ENCODE measurements around the gene MATK.

The MATK gene

DNA sequence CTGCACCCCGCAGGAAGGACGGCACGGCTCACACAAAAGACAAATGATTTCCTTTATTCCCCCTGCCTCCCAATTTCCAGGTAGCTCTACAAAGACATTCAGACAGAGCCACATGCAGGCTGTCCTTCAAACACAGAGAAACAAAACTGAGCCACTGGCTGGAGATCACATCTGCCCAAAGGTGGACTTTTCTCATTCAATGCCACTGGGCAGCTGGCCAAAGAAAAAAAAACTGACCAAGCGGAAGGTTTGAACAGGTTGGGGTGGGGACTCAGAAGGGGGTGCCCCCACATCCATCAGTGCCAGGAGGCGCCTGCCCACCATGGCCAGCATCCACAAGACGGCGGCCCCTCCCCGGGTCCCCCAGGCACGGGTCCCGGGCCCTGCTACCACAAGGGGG is 17.8 kb upstream of the MATK start:
- ChIA-PET POLR2A (no interaction called here), CTCF (interaction anchor here (0.8 kb wide), 1 partner anchor 18 kb away, joined by 3 read pairs; no protein-coding TSS in a partner anchor)
- Histone ChIP-seq H3K4me3 (ENCODE audit: low read depth, low read length) (no peak overlapping the region), H3K4me1 (ENCODE audit: control insufficient read depth, insufficient read depth, low read length) (peaks cover 2% of the 10 kb centered on the region; the same call in 1 of the 2 replicates), H3K9me3 (ENCODE audit: control insufficient read depth, insufficient read depth, low read depth, low read length) (no peaks in the 10 kb centered on the region), H3K36me3 (ENCODE audit: control insufficient read depth in 2 of 2, insufficient read depth in 1 of 2, low read length in 2 of 2) (no peaks in the 10 kb centered on the region), H3K27ac (ENCODE audit: extremely low read depth, low read depth, low read length) (no peak overlapping the region)
- TF ChIP-seq ZBTB20 (tag by site-specific recombination; IDR thresholded peaks at IDR 0.05) = no peak
- no peak for TF ChIP-seq ZNF133 (tag by site-specific recombination; IDR thresholded peaks at IDR 0.05)
- no peak for TF ChIP-seq ZNF677 (tag by site-specific recombination; IDR thresholded peaks at IDR 0.05)

DNA sequence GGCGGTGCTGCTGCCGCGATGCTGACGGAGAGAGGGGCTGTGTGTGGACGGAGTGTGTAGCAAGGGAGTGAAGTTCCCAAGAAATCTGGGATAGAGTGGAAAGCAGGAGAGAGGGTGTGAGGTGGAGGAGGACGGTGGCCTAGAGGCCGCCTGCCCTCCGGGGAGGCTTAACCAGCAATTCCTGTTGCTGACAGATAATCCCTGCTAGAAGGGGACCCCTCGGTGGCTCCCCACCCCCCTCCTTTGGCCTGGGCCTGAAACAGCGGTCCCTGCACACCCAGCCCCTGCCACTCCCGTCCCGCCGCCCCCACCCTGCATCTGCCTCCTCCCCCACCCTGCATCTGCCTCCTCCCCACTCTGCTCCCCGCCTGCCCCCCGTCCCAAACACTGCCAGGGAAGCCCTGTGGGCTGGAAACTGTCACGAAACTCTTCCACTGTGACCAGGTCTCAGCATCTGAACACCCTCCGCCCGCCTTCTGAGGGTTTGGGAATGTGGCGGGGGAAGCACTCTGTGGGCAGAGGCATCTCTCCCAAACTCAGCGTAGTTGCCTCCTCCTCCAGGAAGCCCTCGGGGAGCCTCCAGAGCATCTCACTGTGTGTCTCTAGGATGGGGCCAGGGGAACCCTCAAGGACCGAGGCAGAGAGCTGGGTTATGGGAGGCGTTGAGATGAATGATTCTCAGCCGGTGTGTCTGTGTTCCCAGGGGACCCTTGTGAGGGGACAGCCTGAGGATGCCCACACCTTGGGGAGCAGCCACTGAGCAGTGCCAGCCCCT is 17.1 kb upstream of the MATK start:
- Histone ChIP-seq H3K9me3 (ENCODE audit: control insufficient read depth, insufficient read depth, low read depth, low read length) (no peaks in the 10 kb centered on the region), H3K4me3 (ENCODE audit: low read depth, low read length) (no peak overlapping the region), H3K27ac (ENCODE audit: extremely low read depth, low read depth, low read length) (no peak overlapping the region), H3K36me3 (ENCODE audit: control insufficient read depth in 2 of 2, insufficient read depth in 1 of 2, low read length in 2 of 2) (no peaks in the 10 kb centered on the region), H3K4me1 (ENCODE audit: control insufficient read depth, insufficient read depth, low read length) (peaks cover 2% of the 10 kb centered on the region; the same call in 1 of the 2 replicates)
- TF ChIP-seq, protein P1, sequence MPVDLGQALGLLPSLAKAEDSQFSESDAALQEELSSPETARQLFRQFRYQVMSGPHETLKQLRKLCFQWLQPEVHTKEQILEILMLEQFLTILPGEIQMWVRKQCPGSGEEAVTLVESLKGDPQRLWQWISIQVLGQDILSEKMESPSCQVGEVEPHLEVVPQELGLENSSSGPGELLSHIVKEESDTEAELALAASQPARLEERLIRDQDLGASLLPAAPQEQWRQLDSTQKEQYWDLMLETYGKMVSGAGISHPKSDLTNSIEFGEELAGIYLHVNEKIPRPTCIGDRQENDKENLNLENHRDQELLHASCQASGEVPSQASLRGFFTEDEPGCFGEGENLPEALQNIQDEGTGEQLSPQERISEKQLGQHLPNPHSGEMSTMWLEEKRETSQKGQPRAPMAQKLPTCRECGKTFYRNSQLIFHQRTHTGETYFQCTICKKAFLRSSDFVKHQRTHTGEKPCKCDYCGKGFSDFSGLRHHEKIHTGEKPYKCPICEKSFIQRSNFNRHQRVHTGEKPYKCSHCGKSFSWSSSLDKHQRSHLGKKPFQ (tag by site-specific recombination; IDR thresholded peaks at IDR 0.05) = no peak
- TF ChIP-seq, protein P2, sequence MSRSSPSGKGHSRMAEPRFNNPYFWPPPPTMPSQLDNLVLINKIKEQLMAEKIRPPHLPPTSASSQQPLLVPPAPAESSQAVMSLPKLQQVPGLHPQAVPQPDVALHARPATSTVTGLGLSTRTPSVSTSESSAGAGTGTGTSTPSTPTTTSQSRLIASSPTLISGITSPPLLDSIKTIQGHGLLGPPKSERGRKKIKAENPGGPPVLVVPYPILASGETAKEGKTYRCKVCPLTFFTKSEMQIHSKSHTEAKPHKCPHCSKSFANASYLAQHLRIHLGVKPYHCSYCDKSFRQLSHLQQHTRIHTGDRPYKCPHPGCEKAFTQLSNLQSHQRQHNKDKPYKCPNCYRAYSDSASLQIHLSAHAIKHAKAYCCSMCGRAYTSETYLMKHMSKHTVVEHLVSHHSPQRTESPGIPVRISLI (tag by site-specific recombination; IDR thresholded peaks at IDR 0.05) = no peak
- TF ChIP-seq KLF10 (tag by site-specific recombination; IDR thresholded peaks at IDR 0.05) (no peak), ZNF354C (tag by site-specific recombination; IDR thresholded peaks at IDR 0.05; ENCODE audit: borderline replicate concordance, low read depth) (no peak), ZBTB20 (tag by site-specific recombination; IDR thresholded peaks at IDR 0.05) (no peak), ZNF623 (tag by site-specific recombination; IDR thresholded peaks at IDR 0.05) (no peak), REPIN1 (tag by site-specific recombination; IDR thresholded peaks at IDR 0.05; ENCODE audit: low read depth) (no peak), ZNF677 (tag by site-specific recombination; IDR thresholded peaks at IDR 0.05) (no peak), ZNF664 (tag by site-specific recombination; IDR thresholded peaks at IDR 0.05) (no peak), ZNF221 (tag by site-specific recombination; IDR thresholded peaks at IDR 0.05; ENCODE audit: borderline replicate concordance) (no peak), ZNF658 (tag by site-specific recombination; IDR thresholded peaks at IDR 0.05) (no peak), GLI4 (tag by site-specific recombination; IDR thresholded peaks at IDR 0.05) (no peak)
- TF ChIP-seq, protein P3, sequence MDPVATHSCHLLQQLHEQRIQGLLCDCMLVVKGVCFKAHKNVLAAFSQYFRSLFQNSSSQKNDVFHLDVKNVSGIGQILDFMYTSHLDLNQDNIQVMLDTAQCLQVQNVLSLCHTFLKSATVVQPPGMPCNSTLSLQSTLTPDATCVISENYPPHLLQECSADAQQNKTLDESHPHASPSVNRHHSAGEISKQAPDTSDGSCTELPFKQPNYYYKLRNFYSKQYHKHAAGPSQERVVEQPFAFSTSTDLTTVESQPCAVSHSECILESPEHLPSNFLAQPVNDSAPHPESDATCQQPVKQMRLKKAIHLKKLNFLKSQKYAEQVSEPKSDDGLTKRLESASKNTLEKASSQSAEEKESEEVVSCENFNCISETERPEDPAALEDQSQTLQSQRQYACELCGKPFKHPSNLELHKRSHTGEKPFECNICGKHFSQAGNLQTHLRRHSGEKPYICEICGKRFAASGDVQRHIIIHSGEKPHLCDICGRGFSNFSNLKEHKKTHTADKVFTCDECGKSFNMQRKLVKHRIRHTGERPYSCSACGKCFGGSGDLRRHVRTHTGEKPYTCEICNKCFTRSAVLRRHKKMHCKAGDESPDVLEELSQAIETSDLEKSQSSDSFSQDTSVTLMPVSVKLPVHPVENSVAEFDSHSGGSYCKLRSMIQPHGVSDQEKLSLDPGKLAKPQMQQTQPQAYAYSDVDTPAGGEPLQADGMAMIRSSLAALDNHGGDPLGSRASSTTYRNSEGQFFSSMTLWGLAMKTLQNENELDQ (tag by site-specific recombination; IDR thresholded peaks at IDR 0.05; ENCODE audit: low read depth) = no peak
- ChIA-PET CTCF (interaction anchor here (0.8 kb wide), 1 partner anchor 19 kb away, joined by 3 read pairs; no protein-coding TSS in a partner anchor), POLR2A (no interaction called here)

DNA sequence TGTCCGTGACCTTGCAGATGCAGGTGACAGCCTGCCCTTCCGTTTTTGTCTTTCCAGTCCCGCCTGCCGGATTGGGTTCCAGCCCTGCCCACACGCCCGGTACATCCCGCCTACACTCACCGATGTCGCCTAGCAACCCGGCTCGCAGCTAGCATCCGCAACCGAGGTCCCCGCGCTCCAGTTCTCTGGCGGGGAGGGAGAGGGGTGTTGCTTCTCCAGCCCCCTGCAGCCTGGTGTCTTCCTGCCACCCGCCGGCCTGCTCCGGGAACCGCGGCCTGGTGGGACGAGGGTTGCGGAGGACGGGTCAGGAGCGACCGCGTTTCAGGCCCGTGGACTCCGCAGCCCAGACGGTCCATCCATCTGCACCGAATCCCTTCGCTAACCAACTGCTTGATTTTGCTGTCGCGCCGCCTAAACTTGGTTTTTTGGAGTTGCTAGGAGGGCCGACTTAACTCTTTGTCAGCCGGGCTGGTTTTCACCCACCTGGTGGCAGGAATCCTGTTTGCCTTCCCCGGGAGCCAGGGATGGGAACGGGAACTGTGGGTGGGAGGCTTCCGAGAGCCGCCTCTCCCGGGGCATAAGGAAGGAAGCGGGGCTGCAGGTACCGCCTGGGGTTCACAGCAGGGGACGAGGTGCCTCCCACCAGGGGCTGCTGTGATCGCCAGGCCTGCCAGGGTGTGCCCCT is 15.4 kb upstream of the MATK start:
- POLR2A ChIA-PET = interaction anchor here (0.6 kb wide), 1 partner anchor 287 kb away, joined by 3 read pairs; no protein-coding TSS in a partner anchor
- TF ChIP-seq, protein P4, sequence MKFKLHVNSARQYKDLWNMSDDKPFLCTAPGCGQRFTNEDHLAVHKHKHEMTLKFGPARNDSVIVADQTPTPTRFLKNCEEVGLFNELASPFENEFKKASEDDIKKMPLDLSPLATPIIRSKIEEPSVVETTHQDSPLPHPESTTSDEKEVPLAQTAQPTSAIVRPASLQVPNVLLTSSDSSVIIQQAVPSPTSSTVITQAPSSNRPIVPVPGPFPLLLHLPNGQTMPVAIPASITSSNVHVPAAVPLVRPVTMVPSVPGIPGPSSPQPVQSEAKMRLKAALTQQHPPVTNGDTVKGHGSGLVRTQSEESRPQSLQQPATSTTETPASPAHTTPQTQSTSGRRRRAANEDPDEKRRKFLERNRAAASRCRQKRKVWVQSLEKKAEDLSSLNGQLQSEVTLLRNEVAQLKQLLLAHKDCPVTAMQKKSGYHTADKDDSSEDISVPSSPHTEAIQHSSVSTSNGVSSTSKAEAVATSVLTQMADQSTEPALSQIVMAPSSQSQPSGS (tag by site-specific recombination; IDR thresholded peaks at IDR 0.05; ENCODE audit: low read depth) = no peak
- no peak for TF ChIP-seq ZNF366 (tag by site-specific recombination; conservative IDR thresholded peaks at IDR 0.05)
- TF ChIP-seq ZFHX2 (tag by site-specific recombination; conservative IDR thresholded peaks at IDR 0.05) = peak; percentile 87
- TF ChIP-seq, protein P5, sequence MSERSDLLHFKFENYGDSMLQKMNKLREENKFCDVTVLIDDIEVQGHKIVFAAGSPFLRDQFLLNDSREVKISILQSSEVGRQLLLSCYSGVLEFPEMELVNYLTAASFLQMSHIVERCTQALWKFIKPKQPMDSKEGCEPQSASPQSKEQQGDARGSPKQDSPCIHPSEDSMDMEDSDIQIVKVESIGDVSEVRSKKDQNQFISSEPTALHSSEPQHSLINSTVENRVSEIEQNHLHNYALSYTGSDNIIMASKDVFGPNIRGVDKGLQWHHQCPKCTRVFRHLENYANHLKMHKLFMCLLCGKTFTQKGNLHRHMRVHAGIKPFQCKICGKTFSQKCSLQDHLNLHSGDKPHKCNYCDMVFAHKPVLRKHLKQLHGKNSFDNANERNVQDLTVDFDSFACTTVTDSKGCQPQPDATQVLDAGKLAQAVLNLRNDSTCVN (tag by site-specific recombination; optimal IDR thresholded peaks at IDR 0.05) = peak; percentile 38
- TF ChIP-seq ZNF19 (tag by site-specific recombination; IDR thresholded peaks at IDR 0.05; ENCODE audit: low read depth) = no peak
- TF ChIP-seq ZIC2 (tag by site-specific recombination; IDR thresholded peaks at IDR 0.05) = peak; percentile 21; the same call in 1 of the 2 replicates
- peak; percentile 69; the same call in 1 of the 2 replicates for TF ChIP-seq GLIS1 (tag by site-specific recombination; IDR thresholded peaks at IDR 0.05)

More for the DNA sequence above, 15.4 kb upstream of the MATK start:
- H3K36me3 ChIP-seq (ENCODE audit: control insufficient read depth in 2 of 2, insufficient read depth in 1 of 2, low read length in 2 of 2) = no peaks in the 10 kb centered on the region
- no peaks in the 10 kb centered on the region for H3K9me3 ChIP-seq (ENCODE audit: control insufficient read depth, insufficient read depth, low read depth, low read length)
- H3K4me3 ChIP-seq (ENCODE audit: low read depth, low read length) = no peak overlapping the region; the same call in 1 of the 2 replicates
- H3K4me1 ChIP-seq (ENCODE audit: control insufficient read depth, insufficient read depth, low read length) = peaks cover 2% of the 10 kb centered on the region; the same call in 1 of the 2 replicates
- H3K27ac ChIP-seq (ENCODE audit: extremely low read depth, low read depth, low read length) = no peak overlapping the region
- CTCF ChIA-PET = no interaction called here

All from HEK293 (cell line).